ENCODE measurements around the gene KRTAP5-6. TPM values are rescaled to one million over a fixed set of nuclear protein-coding genes. Genes with fewer than 3 reads are reported as not detected.

Gene KRTAP5-6
- total RNA-seq, 4 donors from 2014 or later: 2.3 to 24.1 TPM; not detected in 2

DNA sequence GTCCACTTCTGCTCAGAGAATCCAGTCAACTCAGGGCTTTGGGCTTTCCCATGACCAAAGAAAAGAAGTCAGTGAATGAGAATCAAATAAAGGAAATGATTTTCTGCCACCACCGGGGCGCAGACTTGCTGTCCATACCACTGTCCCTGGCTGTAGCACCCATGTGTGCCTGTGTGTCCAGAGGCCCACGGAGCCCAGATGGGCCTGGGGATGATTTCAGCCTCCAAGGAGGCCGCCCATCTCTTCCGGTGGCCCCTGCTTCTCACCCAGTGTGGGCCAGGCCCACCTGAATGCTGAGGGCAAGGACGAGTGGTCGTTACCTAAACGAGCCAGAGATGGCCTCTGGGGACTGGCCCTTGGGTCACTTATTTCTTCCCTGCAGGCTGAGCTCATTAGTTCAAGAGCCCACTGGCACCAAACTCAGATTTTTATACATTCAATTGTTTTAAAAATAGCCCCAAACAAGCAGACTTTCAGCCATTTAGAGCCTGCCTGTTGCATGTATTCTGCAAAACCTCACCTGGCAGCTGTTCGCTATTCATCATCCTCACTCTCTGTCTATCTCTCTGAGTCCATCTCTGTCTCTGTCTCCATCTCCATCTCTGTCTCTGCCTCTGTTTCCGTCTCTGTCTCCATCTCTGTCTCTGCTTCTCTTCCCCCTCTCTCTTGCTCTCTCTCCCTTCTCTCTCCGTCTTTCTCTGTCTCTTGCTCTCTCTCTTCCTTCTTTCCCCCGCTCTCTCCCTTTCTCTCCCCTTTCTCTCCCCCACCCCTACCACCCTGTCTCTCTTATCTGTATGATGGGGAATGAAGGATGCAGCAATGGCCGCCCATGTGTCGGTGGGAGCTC, 43.2 kb upstream of the KRTAP5-6 start:
- Histone ChIP-seq H3K36me3 (no peaks in the 10 kb centered on the region), H3K4me3 (no peak overlapping the region), H3K27ac (no peak overlapping the region), H3K4me1 (peaks cover 12% of the 10 kb centered on the region), H3K9me3 (no peaks in the 10 kb centered on the region), H3K27me3 (peaks cover 30% of the 10 kb centered on the region)
- DNase-seq (ENCODE audit: low spot score in 2 of 2): peak in 1 of 2 donors; percentile 65
- 85% methylated on average over 14 of the region's 14 CpGs for WGBS
- TF ChIP-seq, protein P1, sequence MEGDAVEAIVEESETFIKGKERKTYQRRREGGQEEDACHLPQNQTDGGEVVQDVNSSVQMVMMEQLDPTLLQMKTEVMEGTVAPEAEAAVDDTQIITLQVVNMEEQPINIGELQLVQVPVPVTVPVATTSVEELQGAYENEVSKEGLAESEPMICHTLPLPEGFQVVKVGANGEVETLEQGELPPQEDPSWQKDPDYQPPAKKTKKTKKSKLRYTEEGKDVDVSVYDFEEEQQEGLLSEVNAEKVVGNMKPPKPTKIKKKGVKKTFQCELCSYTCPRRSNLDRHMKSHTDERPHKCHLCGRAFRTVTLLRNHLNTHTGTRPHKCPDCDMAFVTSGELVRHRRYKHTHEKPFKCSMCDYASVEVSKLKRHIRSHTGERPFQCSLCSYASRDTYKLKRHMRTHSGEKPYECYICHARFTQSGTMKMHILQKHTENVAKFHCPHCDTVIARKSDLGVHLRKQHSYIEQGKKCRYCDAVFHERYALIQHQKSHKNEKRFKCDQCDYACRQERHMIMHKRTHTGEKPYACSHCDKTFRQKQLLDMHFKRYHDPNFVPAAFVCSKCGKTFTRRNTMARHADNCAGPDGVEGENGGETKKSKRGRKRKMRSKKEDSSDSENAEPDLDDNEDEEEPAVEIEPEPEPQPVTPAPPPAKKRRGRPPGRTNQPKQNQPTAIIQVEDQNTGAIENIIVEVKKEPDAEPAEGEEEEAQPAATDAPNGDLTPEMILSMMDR (IDR thresholded peaks at IDR 0.05): no peak
- TF ChIP-seq POLR2AphosphoS5 (IDR thresholded peaks at IDR 0.05) (no peak), EP300 (IDR thresholded peaks at IDR 0.05) (no peak), POLR2A (IDR thresholded peaks at IDR 0.05) (no peak)

GRCh38 chr11:1654388-1655167, 42.4 kb upstream of the KRTAP5-6 start:
- no peaks in the 10 kb centered on the region for H3K9me3 ChIP-seq
- TF ChIP-seq POLR2AphosphoS5 (IDR thresholded peaks at IDR 0.05) (no peak), POLR2A (IDR thresholded peaks at IDR 0.05) (no peak), EP300 (IDR thresholded peaks at IDR 0.05) (no peak)
- TF ChIP-seq, protein P1 (IDR thresholded peaks at IDR 0.05): no peak
- peak; percentile 38 to 54 for DNase-seq (ENCODE audit: low spot score in 2 of 2)
- no peak overlapping the region for H3K27ac ChIP-seq
- peaks cover 12% of the 10 kb centered on the region for H3K4me1 ChIP-seq
- 83% methylated on average over 15 of the region's 21 CpGs for WGBS
- no peak overlapping the region for H3K4me3 ChIP-seq
- H3K27me3 ChIP-seq: peaks cover 30% of the 10 kb centered on the region
- no peaks in the 10 kb centered on the region for H3K36me3 ChIP-seq

- H3K27me3 ChIP-seq: peaks cover 36% of the 10 kb centered on the region
- H3K4me1 ChIP-seq: peaks cover 12% of the 10 kb centered on the region
- H3K36me3 ChIP-seq: no peaks in the 10 kb centered on the region
- no peaks in the 10 kb centered on the region for H3K9me3 ChIP-seq
- no peak overlapping the region for H3K27ac ChIP-seq
- WGBS: 52% methylated on average over 11 of the region's 26 CpGs
- TF ChIP-seq, protein P1 (IDR thresholded peaks at IDR 0.05): no peak
- TF ChIP-seq POLR2AphosphoS5 (IDR thresholded peaks at IDR 0.05): no peak
- TF ChIP-seq EP300 (IDR thresholded peaks at IDR 0.05): no peak
- no peak overlapping the region for H3K4me3 ChIP-seq
- DNase-seq (ENCODE audit: low spot score in 2 of 2): peak; percentile 47 to 69
Observed at GRCh38 chr11:1655168-1656060, 41.6 kb upstream of the KRTAP5-6 start.

- H3K36me3 ChIP-seq: no peaks in the 10 kb centered on the region
- TF ChIP-seq POLR2A (IDR thresholded peaks at IDR 0.05) (no peak), EP300 (IDR thresholded peaks at IDR 0.05) (no peak), POLR2AphosphoS5 (IDR thresholded peaks at IDR 0.05) (no peak)
- TF ChIP-seq, protein P1 (IDR thresholded peaks at IDR 0.05): no peak
Observed at GRCh38 chr11:1656061-1656441, 40.9 kb upstream of the KRTAP5-6 start.

More at GRCh38 chr11:1656061-1656441, 40.9 kb upstream of the KRTAP5-6 start:
- peak in 1 of 2 donors; percentile 59 for DNase-seq (ENCODE audit: low spot score in 2 of 2)
- Histone ChIP-seq H3K9me3 (no peaks in the 10 kb centered on the region), H3K27me3 (peaks cover 39% of the 10 kb centered on the region), H3K4me1 (peaks cover 12% of the 10 kb centered on the region), H3K4me3 (no peak overlapping the region), H3K27ac (no peak overlapping the region)
- 100% methylated on average over 3 of the region's 9 CpGs for WGBS

All from suprapubic skin (tissue), 4 donors.